ENCODE data around the gene CLTCL1.

DNA sequence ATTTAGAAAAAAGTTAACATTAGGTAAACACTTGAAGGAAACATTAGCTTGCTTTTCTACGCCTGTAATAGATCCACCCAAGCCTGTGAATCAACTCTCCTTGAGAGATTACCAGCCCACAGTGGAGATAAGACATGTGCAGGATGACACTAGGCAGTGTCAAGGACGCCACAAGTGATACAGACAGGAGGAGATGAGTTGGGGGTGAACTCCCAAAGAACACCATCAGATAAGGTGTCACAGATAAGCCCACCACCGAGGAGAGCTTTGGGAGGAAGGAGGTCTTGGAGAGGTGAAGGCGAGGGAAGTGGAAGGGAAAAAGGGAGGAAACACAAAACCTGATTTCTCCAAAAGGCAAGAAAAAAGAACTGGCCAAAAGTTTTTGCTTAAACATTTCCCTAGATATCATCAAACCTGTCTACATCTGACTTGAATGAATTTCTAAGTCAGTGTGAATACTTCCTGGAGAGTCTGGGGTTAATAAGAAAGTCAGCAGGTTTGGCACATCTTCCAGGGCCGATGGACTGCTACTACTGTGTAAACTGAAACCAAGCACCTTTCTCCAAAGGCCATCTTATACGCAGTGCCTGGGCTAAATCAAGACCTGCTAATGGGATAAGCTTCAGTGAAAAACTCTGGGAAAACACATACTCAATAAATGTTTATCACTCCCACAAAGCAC lies 15.5 kb downstream of the CLTCL1 start:
- TF ChIP-seq, protein P1, sequence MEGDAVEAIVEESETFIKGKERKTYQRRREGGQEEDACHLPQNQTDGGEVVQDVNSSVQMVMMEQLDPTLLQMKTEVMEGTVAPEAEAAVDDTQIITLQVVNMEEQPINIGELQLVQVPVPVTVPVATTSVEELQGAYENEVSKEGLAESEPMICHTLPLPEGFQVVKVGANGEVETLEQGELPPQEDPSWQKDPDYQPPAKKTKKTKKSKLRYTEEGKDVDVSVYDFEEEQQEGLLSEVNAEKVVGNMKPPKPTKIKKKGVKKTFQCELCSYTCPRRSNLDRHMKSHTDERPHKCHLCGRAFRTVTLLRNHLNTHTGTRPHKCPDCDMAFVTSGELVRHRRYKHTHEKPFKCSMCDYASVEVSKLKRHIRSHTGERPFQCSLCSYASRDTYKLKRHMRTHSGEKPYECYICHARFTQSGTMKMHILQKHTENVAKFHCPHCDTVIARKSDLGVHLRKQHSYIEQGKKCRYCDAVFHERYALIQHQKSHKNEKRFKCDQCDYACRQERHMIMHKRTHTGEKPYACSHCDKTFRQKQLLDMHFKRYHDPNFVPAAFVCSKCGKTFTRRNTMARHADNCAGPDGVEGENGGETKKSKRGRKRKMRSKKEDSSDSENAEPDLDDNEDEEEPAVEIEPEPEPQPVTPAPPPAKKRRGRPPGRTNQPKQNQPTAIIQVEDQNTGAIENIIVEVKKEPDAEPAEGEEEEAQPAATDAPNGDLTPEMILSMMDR (optimal IDR thresholded peaks at IDR 0.05 in 1 of 3, IDR thresholded peaks at IDR 0.05 in 1 of 3, conservative IDR thresholded peaks at IDR 0.05 in 1 of 3; ENCODE audit: extremely low read depth in 1 of 3, insufficient read depth in 2 of 3, low read length in 3 of 3) = no peak
- no peak for TF ChIP-seq EZH2 (IDR thresholded peaks at IDR 0.05; ENCODE audit: low read length)
